ENCODE results near the gene SPOCK1.

Gene SPOCK1

GRCh38 chr5:137516251-137516797 is 17.2 kb upstream of the SPOCK1 start:
- no peak for TF ChIP-seq CTCF (IDR thresholded peaks at IDR 0.05; ENCODE audit: borderline replicate concordance, insufficient read depth, low read depth, low read length)
- H3K4me3 ChIP-seq (ENCODE audit: low read depth, low read length): no peak overlapping the region

GRCh38 chr5:137515238-137515637 is 16.1 kb upstream of the SPOCK1 start:
- TF ChIP-seq CTCF (IDR thresholded peaks at IDR 0.05; ENCODE audit: borderline replicate concordance, insufficient read depth, low read depth, low read length): no peak
- no peak overlapping the region for H3K4me3 ChIP-seq (ENCODE audit: low read depth, low read length)

GRCh38 chr5:137510671-137511070 is 11.5 kb upstream of the SPOCK1 start:
- TF ChIP-seq CTCF (IDR thresholded peaks at IDR 0.05; ENCODE audit: borderline replicate concordance, insufficient read depth, low read depth, low read length): no peak
- no peak overlapping the region for H3K4me3 ChIP-seq (ENCODE audit: low read depth, low read length)

GRCh38 chr5:137507150-137507549 is 8.0 kb upstream of the SPOCK1 start:
- no peak for TF ChIP-seq CTCF (IDR thresholded peaks at IDR 0.05; ENCODE audit: borderline replicate concordance, insufficient read depth, low read depth, low read length)
- no peak overlapping the region for H3K4me3 ChIP-seq (ENCODE audit: low read depth, low read length)

- TF ChIP-seq CTCF (IDR thresholded peaks at IDR 0.05; ENCODE audit: borderline replicate concordance, insufficient read depth, low read depth, low read length): no peak
- H3K4me3 ChIP-seq (ENCODE audit: low read depth, low read length): no peak overlapping the region
Observed at GRCh38 chr5:137506296-137506695, 7.2 kb upstream of the SPOCK1 start.

GRCh38 chr5:137504916-137505315 is 5.8 kb upstream of the SPOCK1 start:
- no peak for TF ChIP-seq CTCF (IDR thresholded peaks at IDR 0.05; ENCODE audit: borderline replicate concordance, insufficient read depth, low read depth, low read length)
- no peak overlapping the region for H3K4me3 ChIP-seq (ENCODE audit: low read depth, low read length)

- TF ChIP-seq CTCF (IDR thresholded peaks at IDR 0.05; ENCODE audit: borderline replicate concordance, insufficient read depth, low read depth, low read length): no peak
- H3K4me3 ChIP-seq (ENCODE audit: low read depth, low read length): no peak overlapping the region
Observed at GRCh38 chr5:137503456-137503855, 4.3 kb upstream of the SPOCK1 start.

Data from GM12875 (cell line).